HG02642 (cell line): ENCODE results near the gene DBNL.

ENCODE experiments used
- ATAC-seq: cut with Tn5 transposase; IDR thresholded peaks from one replicate; pipeline ENCODE4 v1.9.1; 2021; ENCODE audit warnings: mild to moderate bottlenecking; ENCODE audit not compliant: unreplicated experiment, poor library complexity

DBNL gene

DNA sequence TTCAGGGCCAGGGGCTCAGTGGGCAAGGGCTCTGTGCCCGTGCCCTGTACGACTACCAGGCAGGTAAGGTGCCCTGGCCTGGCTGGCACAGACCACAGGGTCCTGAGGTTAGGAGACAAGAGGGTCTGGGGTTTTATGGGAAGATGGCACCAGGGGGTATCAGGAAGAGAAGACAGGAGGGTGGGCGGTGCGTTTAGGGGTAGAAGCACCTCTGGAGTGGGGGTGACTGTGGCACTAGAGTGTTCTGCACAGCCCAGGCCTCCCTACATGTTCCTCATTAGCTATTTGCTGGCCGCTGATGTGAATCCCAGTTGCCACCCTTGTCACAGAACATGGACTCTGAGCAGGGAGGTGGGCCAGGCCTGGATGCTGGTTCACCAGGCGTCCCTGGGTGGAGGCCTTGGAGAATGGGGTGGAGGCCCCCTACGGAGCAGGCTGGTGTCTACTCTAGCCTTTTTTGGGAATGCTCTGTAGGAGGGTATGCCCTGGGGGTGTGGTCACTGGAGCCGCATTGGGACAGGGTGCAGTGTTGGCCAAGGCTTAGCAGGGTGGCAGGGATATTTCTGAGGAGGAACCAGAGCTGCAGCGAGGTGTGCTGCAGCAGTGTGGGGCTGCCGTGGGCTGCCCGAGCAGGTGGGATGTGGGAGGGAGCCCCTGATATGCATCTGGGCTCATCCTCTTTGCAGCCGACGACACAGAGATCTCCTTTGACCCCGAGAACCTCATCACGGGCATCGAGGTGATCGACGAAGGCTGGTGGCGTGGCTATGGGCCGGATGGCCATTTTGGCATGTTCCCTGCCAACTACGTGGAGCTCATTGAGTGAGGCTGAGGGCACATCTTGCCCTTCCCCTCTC lies 15.8 kb downstream of the DBNL start:
- ATAC-seq: no peak

- no peak for ATAC-seq
Observed at GRCh38 chr7:44060948-44061644, 16.6 kb downstream of the DBNL start.

GRCh38 chr7:44061645-44062179 lies 17.2 kb downstream of the DBNL start:
- no peak for ATAC-seq

- ATAC-seq: no peak
Observed at GRCh38 chr7:44062180-44062902, 17.8 kb downstream of the DBNL start.

- no peak for ATAC-seq
Observed at GRCh38 chr7:44062903-44063295, 18.4 kb downstream of the DBNL start.

GRCh38 chr7:44063547-44063893 lies 19.0 kb downstream of the DBNL start:
- ATAC-seq: no peak

DNA sequence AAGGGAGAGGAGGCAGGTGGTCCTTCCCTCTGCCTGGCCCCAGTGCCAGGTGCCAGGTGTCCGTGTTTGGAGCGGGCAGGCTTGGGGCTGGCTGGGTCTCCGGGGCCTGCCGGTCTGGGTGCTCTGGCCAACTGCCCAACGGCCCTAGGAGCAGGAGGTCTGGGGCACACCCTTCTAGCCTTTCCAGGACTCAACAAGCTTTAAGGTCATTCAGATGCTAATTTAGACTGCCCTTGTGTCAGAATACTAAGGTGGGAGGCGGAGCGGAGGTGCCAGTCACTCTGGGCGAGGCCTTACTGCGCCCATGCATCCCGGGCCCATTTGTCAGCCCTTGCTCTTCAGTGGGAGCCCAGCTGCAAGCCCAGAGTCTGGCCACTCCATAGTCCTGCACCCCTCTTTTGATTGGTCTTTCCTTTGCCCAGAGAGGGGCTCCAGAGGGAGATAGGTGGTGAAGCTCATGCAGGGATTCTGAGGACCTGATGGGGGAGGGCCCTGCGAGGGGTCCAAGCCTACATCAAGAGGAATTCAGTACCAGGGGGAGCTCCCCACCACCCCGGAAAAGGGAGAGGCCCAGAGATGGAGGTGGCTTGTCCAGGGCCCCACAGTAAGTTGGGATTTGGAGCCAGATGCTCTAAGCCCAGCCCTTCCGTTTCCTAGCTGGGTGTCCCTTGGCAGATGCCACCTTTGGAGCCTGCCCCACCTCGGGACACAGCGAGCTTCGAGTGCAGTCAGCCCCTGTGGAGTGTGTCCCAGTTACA lies 19.6 kb downstream of the DBNL start:
- no peak for ATAC-seq

GRCh38 chr7:44064791-44065430 lies 20.4 kb downstream of the DBNL start:
- ATAC-seq: no peak

DNA sequence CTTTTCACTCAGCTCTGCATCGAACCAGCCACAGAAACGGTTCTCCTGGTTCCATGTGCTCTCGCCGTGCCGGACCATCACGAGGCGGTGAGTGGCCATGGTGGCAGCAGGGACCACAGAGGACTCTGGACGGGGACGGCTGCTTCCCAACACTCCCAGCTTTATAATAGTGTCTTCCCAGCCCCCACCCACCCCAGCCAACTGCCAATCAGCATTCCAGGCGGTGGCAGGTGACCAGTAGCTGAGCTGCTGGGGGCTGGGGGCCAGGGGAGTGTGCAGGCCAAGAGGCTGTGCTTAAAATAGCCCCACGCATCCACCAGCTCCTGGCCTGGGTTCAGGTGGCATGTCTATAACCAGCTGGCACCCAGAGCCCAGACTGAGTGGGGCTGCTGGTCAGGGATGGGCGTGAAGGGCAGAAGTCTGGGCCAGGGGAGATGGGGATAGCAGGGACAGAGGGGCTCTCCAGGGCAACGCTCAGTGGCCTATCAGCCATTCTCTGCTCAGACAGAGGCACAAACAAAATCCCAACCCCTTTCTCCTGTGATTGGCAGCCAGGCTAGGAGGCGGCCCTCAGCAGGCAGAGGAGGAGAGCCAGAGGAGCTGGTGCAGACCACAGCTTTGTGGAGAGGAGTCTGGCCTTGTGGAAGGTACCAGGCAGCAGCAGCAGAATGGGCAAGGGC lies 21.1 kb downstream of the DBNL start, which contains the start of gene PGAM2:
TSS of gene PGAM2 (minus strand) at position 137 of the 680 bp plus-strand sequence. CDS start at position 99, 38 bp downstream.
- no peak for ATAC-seq

GRCh38 chr7:44066111-44066460 lies 21.6 kb downstream of the DBNL start:
- no peak for ATAC-seq

DNA sequence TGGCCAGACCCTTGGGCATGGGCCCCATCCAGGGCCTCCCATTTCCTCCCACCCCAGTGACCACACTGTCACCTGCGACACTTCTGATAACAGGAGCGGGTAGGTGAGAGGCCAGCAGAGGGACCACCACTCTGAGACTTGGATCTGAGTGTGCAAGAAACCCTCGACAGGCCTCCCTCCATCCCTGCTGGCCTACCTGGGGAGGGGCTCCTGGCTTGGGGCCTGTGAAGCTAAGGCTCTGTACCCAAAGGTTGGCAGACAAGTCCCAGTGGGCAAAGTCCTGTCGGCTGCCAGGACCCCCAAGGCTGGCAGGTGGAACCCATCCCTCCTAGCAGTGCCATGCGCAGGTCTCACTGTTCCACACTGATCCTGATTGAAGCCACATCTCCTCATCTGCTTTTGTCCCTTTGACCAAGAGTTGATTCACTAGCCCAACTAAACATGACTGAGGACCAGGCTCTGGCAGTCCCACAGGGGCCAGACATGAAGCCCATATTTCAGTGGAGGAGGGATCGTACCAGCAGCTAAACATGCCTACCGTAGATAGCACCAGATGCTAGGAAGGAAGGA lies 22.1 kb downstream of the DBNL start:
- ATAC-seq: no peak

GRCh38 chr7:44067064-44067951 lies 22.8 kb downstream of the DBNL start:
- ATAC-seq: no peak

GRCh38 chr7:44068054-44068453 lies 23.6 kb downstream of the DBNL start:
- ATAC-seq: no peak

DNA sequence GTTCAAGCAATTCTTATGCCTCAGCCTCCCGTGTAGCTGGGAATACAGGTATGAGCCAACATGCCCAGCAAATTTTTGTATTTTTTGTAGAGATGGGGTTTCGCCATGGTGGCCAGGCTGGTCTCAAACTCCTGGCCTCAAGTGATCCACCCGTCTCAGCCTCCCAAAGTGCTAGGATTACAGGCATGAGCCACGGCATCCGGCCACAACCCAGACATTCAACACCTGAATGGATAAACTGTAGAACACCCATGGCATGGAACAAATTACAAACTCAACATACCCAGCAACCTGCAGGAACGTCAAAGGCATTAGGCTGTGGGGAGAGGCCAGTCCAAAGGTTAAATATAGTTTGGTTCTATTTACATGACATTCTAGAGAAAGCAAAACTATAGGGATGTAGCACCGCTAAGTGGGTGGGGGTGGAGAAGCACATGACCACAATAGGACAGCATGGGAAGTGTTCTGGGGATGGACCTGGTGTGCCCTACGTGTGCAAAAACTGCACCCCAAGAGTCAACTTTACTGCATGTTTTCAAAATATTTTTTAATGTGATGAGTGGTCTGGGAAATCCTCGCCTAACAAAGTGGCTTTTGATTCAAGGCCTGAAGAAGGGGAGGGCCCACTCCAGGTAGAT lies 27.3 kb downstream of the DBNL start:
- no peak for ATAC-seq

- ATAC-seq: no peak
Observed at GRCh38 chr7:44072364-44073231, 28.1 kb downstream of the DBNL start.

- peak; percentile 52 for ATAC-seq
Observed at GRCh38 chr7:44073664-44074348, 29.3 kb downstream of the DBNL start.
